ENCODE data around the gene CCDC127.
"Not testable (repeated sequence)": the region's sequence is repeated elsewhere in the genome, so short reads cannot be mapped to it uniquely, and the experiment has no call there.

The CCDC127 gene

GRCh38 chr5:201672-202071 lies 16.3 kb downstream of the CCDC127 start:
- no peak for DNase-seq

GRCh38 chr5:200985-201384 lies 17.0 kb downstream of the CCDC127 start:
- DNase-seq: no peak

- no peak for DNase-seq
Measured at GRCh38 chr5:199950-200645, 17.9 kb downstream of the CCDC127 start.

GRCh38 chr5:199197-199949 lies 18.6 kb downstream of the CCDC127 start:
- DNase-seq: no peak

- DNase-seq: no peak
Measured at GRCh38 chr5:198516-199196, 19.3 kb downstream of the CCDC127 start.

GRCh38 chr5:197892-198489 lies 20.0 kb downstream of the CCDC127 start:
- no peak for DNase-seq

- DNase-seq: not testable (repeated sequence)
Measured at GRCh38 chr5:197031-197430, 20.9 kb downstream of the CCDC127 start.

- DNase-seq: no peak
Measured at GRCh38 chr5:196350-196749, 21.6 kb downstream of the CCDC127 start.

- DNase-seq: no peak
Measured at GRCh38 chr5:195401-196160, 22.4 kb downstream of the CCDC127 start.

GRCh38 chr5:194603-195209 lies 23.2 kb downstream of the CCDC127 start:
- no peak for DNase-seq

GRCh38 chr5:194102-194501 lies 23.9 kb downstream of the CCDC127 start:
- no peak for DNase-seq

- no peak for DNase-seq
Measured at GRCh38 chr5:192970-193831, 24.8 kb downstream of the CCDC127 start.

GRCh38 chr5:192691-192969 lies 25.3 kb downstream of the CCDC127 start:
- DNase-seq: no peak

- no peak for DNase-seq
Measured at GRCh38 chr5:191949-192690, 25.8 kb downstream of the CCDC127 start.

- no peak for DNase-seq
Measured at GRCh38 chr5:191036-191948, 26.7 kb downstream of the CCDC127 start, which contains the start of gene LRRC14B. TSS of gene LRRC14B (plus strand) at chr5:191495. CDS start at chr5:191539, 44 bp downstream.

GRCh38 chr5:190366-191035 lies 27.5 kb downstream of the CCDC127 start:
- DNase-seq: no peak

- no peak for DNase-seq
Measured at GRCh38 chr5:189976-190365, 28.0 kb downstream of the CCDC127 start.

- no peak for DNase-seq
Measured at GRCh38 chr5:189486-189885, 28.5 kb downstream of the CCDC127 start.
